WTC11 (cell line): ENCODE results near the gene TMEM8B. TPM values are rescaled to one million over a fixed set of nuclear protein-coding genes. Genes with fewer than 3 reads are reported as not detected.

Experiments used
- ATAC-seq: fragments of 200-7000 bp; cut with Tn5 transposase; 2 replicates; pipeline ENCODE4 v1.10.0; 2021; ENCODE audit warnings: mild to moderate bottlenecking, moderate library complexity
- CTCF ChIA-PET: fragments of 300-600 bp; sonication (Branson Sonifier 250); formaldehyde crosslinking; loops from one replicate; lab custom pipeline; 2021; ENCODE audit warnings: antibody characterized with exemption; lab: Charles Lee
- POLR2A ChIA-PET: fragments of 350-600 bp; sonication (Branson Sonifier 250); formaldehyde crosslinking; loops from one replicate; lab custom pipeline; 2021; ENCODE audit warnings: antibody characterized with exemption; lab: Charles Lee
- DNase-seq: peaks from one replicate; pipeline ENCODE4 v3.0.0; 2021; ENCODE audit warnings: low spot score
- H3K27ac Mint-ChIP-seq: 2 replicates; pipeline ENCODE4 v1.8.0; 2021; ENCODE audit warnings: mixed read lengths
- H3K27me3 Mint-ChIP-seq: 2 replicates; pipeline ENCODE4 v1.8.0; 2021; ENCODE audit warnings: low read depth, mild to moderate bottlenecking, moderate library complexity, mixed read lengths
- H3K36me3 Mint-ChIP-seq: 2 replicates; pipeline ENCODE4 v1.8.0; 2021; ENCODE audit warnings: mixed read lengths
- H3K4me1 Mint-ChIP-seq: 2 replicates; pipeline ENCODE4 v1.8.0; 2022; ENCODE audit warnings: mixed read lengths
- H3K4me3 Mint-ChIP-seq: 2 replicates; pipeline ENCODE4 v1.8.0; 2021; ENCODE audit warnings: mild to moderate bottlenecking, moderate library complexity, mixed read lengths
- H3K9me3 Mint-ChIP-seq: 2 replicates; pipeline ENCODE4 v1.8.0; 2021; ENCODE audit warnings: mixed read lengths
- AFF4 ChIP-seq: sonication (generic); formaldehyde crosslinking; IDR thresholded peaks from 2 replicates; pipeline ENCODE4 v1.8.1; 2023; ENCODE audit warnings: mild to moderate bottlenecking, missing genetic modification reagents, borderline replicate concordance
- AR ChIP-seq: fragments of 250-450 bp; sonication (Bioruptor Pico); IDR thresholded peaks from 2 replicates; pipeline ENCODE4 v1.9.0; 2021; ENCODE audit warnings: mild to moderate bottlenecking
- ARID4B ChIP-seq: sonication (generic); formaldehyde crosslinking; IDR thresholded peaks from 2 replicates; pipeline ENCODE4 v1.8.0; 2023; ENCODE audit warnings: missing genetic modification reagents, mild to moderate bottlenecking, borderline replicate concordance
- ATF6 ChIP-seq: sonication (generic); formaldehyde crosslinking; IDR thresholded peaks from 2 replicates; pipeline ENCODE4 v1.8.1; 2023; ENCODE audit warnings: mild to moderate bottlenecking, missing genetic modification reagents
- E2F1 ChIP-seq: sonication (generic); formaldehyde crosslinking; IDR thresholded peaks from 2 replicates; pipeline ENCODE4 v1.8.0; 2022; ENCODE audit warnings: mild to moderate bottlenecking, missing genetic modification reagents
- E2F5 ChIP-seq: sonication (generic); formaldehyde crosslinking; IDR thresholded peaks from 2 replicates; pipeline ENCODE4 v1.8.1; 2022; ENCODE audit warnings: mild to moderate bottlenecking, moderate library complexity, missing genetic modification reagents
- FOXJ3 ChIP-seq: sonication (generic); formaldehyde crosslinking; IDR thresholded peaks from 2 replicates; pipeline ENCODE4 v1.9.0; 2021; ENCODE audit warnings: missing genetic modification reagents, mild to moderate bottlenecking, borderline replicate concordance
- HMGA2 ChIP-seq: fragments of 250-450 bp; sonication (Bioruptor Pico); IDR thresholded peaks from 2 replicates; pipeline ENCODE4 v1.4.0; 2021; ENCODE audit warnings: mild to moderate bottlenecking, moderate library complexity
- MYBL2 ChIP-seq: sonication (generic); formaldehyde crosslinking; IDR thresholded peaks from 2 replicates; pipeline ENCODE4 v1.8.1; 2023; ENCODE audit warnings: mild to moderate bottlenecking, moderate library complexity, missing genetic modification reagents
- SMAD3 ChIP-seq: sonication (generic); formaldehyde crosslinking; IDR thresholded peaks from 2 replicates; pipeline ENCODE4 v1.8.0; 2022; ENCODE audit warnings: missing genetic modification reagents, mild to moderate bottlenecking, borderline replicate concordance
- STAT6 ChIP-seq: sonication (generic); formaldehyde crosslinking; conservative IDR thresholded peaks from 2 replicates; pipeline ENCODE4 v1.8.1; 2023; ENCODE audit warnings: mild to moderate bottlenecking, low read depth, missing genetic modification reagents, moderate library complexity
- USF1 ChIP-seq: sonication (generic); formaldehyde crosslinking; IDR thresholded peaks from 2 replicates; pipeline ENCODE4 v1.8.0; 2022; ENCODE audit warnings: mild to moderate bottlenecking, missing genetic modification reagents
- ZNF138 ChIP-seq: sonication (generic); formaldehyde crosslinking; conservative IDR thresholded peaks from 2 replicates; pipeline ENCODE4 v1.8.1; 2022; ENCODE audit warnings: mild to moderate bottlenecking, moderate library complexity, missing genetic modification reagents
- ZNF219 ChIP-seq: sonication (generic); formaldehyde crosslinking; IDR thresholded peaks from 2 replicates; pipeline ENCODE4 v1.8.0; 2023; ENCODE audit warnings: missing genetic modification reagents, mild to moderate bottlenecking, borderline replicate concordance
- ZNF396 ChIP-seq: fragments of 250-450 bp; sonication (Bioruptor Pico); IDR thresholded peaks from 2 replicates; pipeline ENCODE4 v1.8.0; 2021; ENCODE audit warnings: mild to moderate bottlenecking, moderate library complexity, borderline replicate concordance
- ZSCAN18 ChIP-seq: fragments of 250-450 bp; sonication (Bioruptor Pico); IDR thresholded peaks from 2 replicates; pipeline ENCODE4 v2.1.2; 2022; ENCODE audit warnings: mild to moderate bottlenecking, moderate library complexity
- total RNA-seq: library from RNA; stranded (reverse); gene quantifications from 3 replicates; pipeline ENCODE4 v1.2.3, GENCODE V29; 2021

TMEM8B gene
- total RNA-seq, 1 experiment from 2014 or later, result 9.5 TPM

GRCh38 chr9:35816708-35817107 is 12.3 kb upstream of the TMEM8B start:
- ATAC-seq, result no peak
- TF ChIP-seq HMGA2 (CRISPR knock-in tag) (no peak), FOXJ3 (no peak), SMAD3 (CRISPR knock-in tag) (no peak), AFF4 (CRISPR knock-in tag) (no peak), ARID4B (CRISPR knock-in tag) (no peak), E2F1 (CRISPR knock-in tag) (no peak), ZNF219 (CRISPR knock-in tag) (no peak), ZNF396 (CRISPR knock-in tag) (no peak), USF1 (CRISPR knock-in tag) (no peak), STAT6 (no peak), ZSCAN18 (CRISPR knock-in tag) (no peak), ZNF138 (CRISPR knock-in tag) (no peak), AR (CRISPR knock-in tag) (no peak), ATF6 (CRISPR knock-in tag) (no peak), E2F5 (CRISPR knock-in tag) (no peak), MYBL2 (CRISPR knock-in tag) (no peak)

More at GRCh38 chr9:35816708-35817107, 12.3 kb upstream of the TMEM8B start:
- Mint-ChIP-seq H3K4me1 (peaks cover 26% of the 10 kb centered on the region), H3K4me3 (peak overlapping the region; percentile 91), H3K27ac (no peak overlapping the region; the same call in 1 of the 2 replicates), H3K36me3 (peaks cover 2% of the 10 kb centered on the region; the same call in 1 of the 2 replicates), H3K27me3 (peaks cover 11% of the 10 kb centered on the region), H3K9me3 (peaks cover 3% of the 10 kb centered on the region)
- DNase-seq, result peak; percentile 39
- POLR2A ChIA-PET, result no interaction called here
- CTCF ChIA-PET, result interaction anchor here (1.0 to 1.6 kb wide), 2 partner anchors 26 to 32 kb away, joined by 3 to 4 read pairs; no protein-coding TSS in a partner anchor
